Osteoblast (primary cell): ENCODE measurements around the gene MINPP1. TPM values are rescaled to one million over a fixed set of nuclear protein-coding genes. Genes with fewer than 3 reads are reported as not detected.

ENCODE experiments used
- DNase-seq: peaks from one replicate; pipeline ENCODE4 v3.0.0; 2011; ENCODE audit warnings: low spot score, mixed read lengths; ENCODE audit not compliant: insufficient read length; ENCODE audit errors: missing footprints
- H2AFZ ChIP-seq: 2 replicates; pipeline ENCODE4 v1.6.0; 2011; ENCODE audit warnings: mild to moderate bottlenecking, low read length
- H3K27ac ChIP-seq: 2 replicates; pipeline ENCODE4 v1.5.1; 2011; ENCODE audit warnings: mild to moderate bottlenecking, low read depth, low read length, moderate library complexity
- H3K27me3 ChIP-seq: 2 replicates; pipeline ENCODE4 v1.6.0; 2012; ENCODE audit warnings: mild to moderate bottlenecking, control low read depth, inconsistent platforms, low read length, moderate library complexity; ENCODE audit not compliant: insufficient read depth
- H3K36me3 ChIP-seq: 2 replicates; pipeline ENCODE4 v1.5.1; 2011; ENCODE audit warnings: mild to moderate bottlenecking, low read length, control low read depth, moderate library complexity; ENCODE audit not compliant: insufficient read depth
- H3K4me1 ChIP-seq: 2 replicates; pipeline ENCODE4 v1.5.1; 2011; ENCODE audit warnings: mild to moderate bottlenecking, low read length, control low read depth, moderate library complexity; ENCODE audit not compliant: insufficient read depth
- H3K4me2 ChIP-seq: 2 replicates; pipeline ENCODE4 v1.6.0; 2011; ENCODE audit warnings: mild to moderate bottlenecking, low read length; ENCODE audit not compliant: insufficient read depth
- H3K4me3 ChIP-seq: fragments of 200-600 bp; sonication (generic); 3 replicates; pipeline ENCODE4 v1.5.1; 2012; ENCODE audit warnings: mild to moderate bottlenecking, low read length, inconsistent platforms; ENCODE audit not compliant: insufficient read depth
- H3K79me2 ChIP-seq: 2 replicates; pipeline ENCODE4 v1.6.0; 2012; ENCODE audit warnings: mild to moderate bottlenecking, low read length, control low read depth, inconsistent platforms; ENCODE audit not compliant: insufficient read depth
- H3K9me3 ChIP-seq: 2 replicates; pipeline ENCODE4 v1.5.1; 2011; ENCODE audit warnings: low read depth, low read length, control low read depth
- H4K20me1 ChIP-seq: 2 replicates; pipeline ENCODE4 v1.6.0; 2012; ENCODE audit warnings: mild to moderate bottlenecking, low read length, control low read depth; ENCODE audit not compliant: insufficient read depth
- CTCF ChIP-seq: IDR thresholded peaks from 2 replicates; pipeline ENCODE4 v1.5.1; 2011; ENCODE audit warnings: mild to moderate bottlenecking, low read depth, low read length, moderate library complexity; ENCODE audit errors: extremely low read depth
- total RNA-seq: library from RNA; depleted of rRNA; stranded (reverse); fragments of >200 nt; gene quantifications from 2 replicates; pipeline ENCODE4 v1.2.3, GENCODE V29; 2012

MINPP1 gene
- total RNA-seq, 1 donor = 22.1 TPM

- DNase-seq = no peak
- Histone ChIP-seq H3K9me3 (no peaks in the 10 kb centered on the region), H3K36me3 (peaks cover 3% of the 10 kb centered on the region), H3K27me3 (no peaks in the 10 kb centered on the region), H3K27ac (no peak overlapping the region), H3K4me2 (no peak overlapping the region), H4K20me1 (no peaks in the 10 kb centered on the region), H3K79me2 (no peaks in the 10 kb centered on the region), H2AFZ (no peak overlapping the region), H3K4me3 (no peak overlapping the region), H3K4me1 (peaks cover 4% of the 10 kb centered on the region)
- no peak for TF ChIP-seq CTCF
Observed at GRCh38 chr10:87557409-87557808, 52.7 kb downstream of the MINPP1 start.

GRCh38 chr10:87558333-87558732, 53.6 kb downstream of the MINPP1 start:
- Histone ChIP-seq H4K20me1 (no peaks in the 10 kb centered on the region), H3K79me2 (no peaks in the 10 kb centered on the region), H3K4me1 (no peaks in the 10 kb centered on the region), H3K27ac (no peak overlapping the region), H3K9me3 (peaks cover 3% of the 10 kb centered on the region), H3K4me3 (no peak overlapping the region), H2AFZ (no peak overlapping the region), H3K27me3 (no peaks in the 10 kb centered on the region), H3K36me3 (no peaks in the 10 kb centered on the region), H3K4me2 (no peak overlapping the region)
- TF ChIP-seq CTCF = no peak
- DNase-seq = no peak

GRCh38 chr10:87559392-87559791, 54.7 kb downstream of the MINPP1 start:
- Histone ChIP-seq H3K79me2 (no peaks in the 10 kb centered on the region), H3K9me3 (peaks cover 3% of the 10 kb centered on the region), H3K4me1 (no peaks in the 10 kb centered on the region), H3K4me3 (no peak overlapping the region), H4K20me1 (no peaks in the 10 kb centered on the region), H3K4me2 (no peak overlapping the region), H3K27me3 (no peaks in the 10 kb centered on the region), H3K36me3 (no peaks in the 10 kb centered on the region), H3K27ac (no peak overlapping the region), H2AFZ (no peak overlapping the region)
- no peak for TF ChIP-seq CTCF
- no peak for DNase-seq

GRCh38 chr10:87560495-87561129, 55.9 kb downstream of the MINPP1 start:
- TF ChIP-seq CTCF = no peak
- no peaks in the 10 kb centered on the region for H4K20me1 ChIP-seq
- no peaks in the 10 kb centered on the region for H3K36me3 ChIP-seq
- H3K27me3 ChIP-seq = no peaks in the 10 kb centered on the region
- no peak overlapping the region for H2AFZ ChIP-seq
- peaks cover 6% of the 10 kb centered on the region for H3K9me3 ChIP-seq
- no peak overlapping the region for H3K4me3 ChIP-seq
- no peak for DNase-seq
- no peaks in the 10 kb centered on the region for H3K4me1 ChIP-seq
- no peak overlapping the region for H3K4me2 ChIP-seq
- H3K79me2 ChIP-seq = no peaks in the 10 kb centered on the region
- H3K27ac ChIP-seq = no peak overlapping the region
